GM18517 (cell line): ENCODE data around the gene CDH4.

Source experiments
- ATAC-seq: cut with Tn5 transposase; IDR thresholded peaks from one replicate; pipeline ENCODE4 v1.9.1; 2021; ENCODE audit warnings: mild to moderate bottlenecking, moderate library complexity; ENCODE audit not compliant: unreplicated experiment

Gene CDH4

DNA sequence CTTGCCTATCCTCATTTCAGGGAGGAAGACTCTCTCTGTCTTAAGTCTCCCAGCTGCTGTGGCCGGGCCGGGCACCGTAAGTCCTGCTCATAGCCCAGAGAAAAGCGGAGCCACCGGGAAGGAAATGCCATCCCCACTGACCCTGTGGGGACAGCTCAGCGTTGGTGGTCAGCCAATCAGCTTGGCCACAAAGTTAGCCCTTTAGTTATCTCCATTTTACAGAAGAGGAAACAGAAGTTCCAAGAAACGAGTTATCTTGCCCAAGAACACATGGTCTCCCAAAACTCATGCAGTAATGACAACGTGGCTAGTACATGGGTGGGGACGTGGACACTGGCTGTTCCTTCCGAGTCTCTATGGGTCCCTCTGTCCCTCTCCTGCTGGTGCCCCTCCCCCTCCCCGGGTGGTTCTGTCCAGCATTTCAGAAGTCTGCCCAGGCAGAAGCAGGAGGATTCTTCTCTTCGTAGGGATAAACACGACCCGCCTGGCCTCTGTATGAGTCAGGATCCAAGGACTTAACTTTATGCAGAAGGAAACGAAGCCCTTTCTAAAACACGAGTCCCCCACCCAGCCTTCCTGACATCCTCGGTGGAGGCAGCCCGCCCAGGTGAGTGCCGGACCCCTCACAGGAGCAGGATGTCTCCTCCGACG, 273.8 kb downstream of the CDH4 start:
- ATAC-seq = no peak

DNA sequence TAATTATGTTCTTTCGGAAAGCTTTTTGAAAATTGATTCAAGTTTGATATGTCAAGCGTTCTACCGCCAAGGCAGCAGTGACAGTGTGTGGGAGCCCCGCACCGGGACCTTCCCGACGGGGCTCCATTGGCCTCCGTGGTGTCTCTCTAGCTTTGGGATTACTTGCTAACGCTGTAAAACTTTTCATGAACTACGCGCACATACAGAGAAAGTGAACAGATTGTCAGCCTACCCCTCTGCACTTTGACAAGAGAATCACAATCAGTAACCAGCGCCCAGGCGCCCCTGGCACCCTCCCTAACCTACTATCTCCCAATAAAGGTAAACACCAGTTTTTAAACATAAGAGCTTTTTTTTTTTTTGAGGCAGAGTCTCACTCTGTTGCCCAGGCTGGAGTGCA, 274.8 kb downstream of the CDH4 start:
- ATAC-seq = no peak

DNA sequence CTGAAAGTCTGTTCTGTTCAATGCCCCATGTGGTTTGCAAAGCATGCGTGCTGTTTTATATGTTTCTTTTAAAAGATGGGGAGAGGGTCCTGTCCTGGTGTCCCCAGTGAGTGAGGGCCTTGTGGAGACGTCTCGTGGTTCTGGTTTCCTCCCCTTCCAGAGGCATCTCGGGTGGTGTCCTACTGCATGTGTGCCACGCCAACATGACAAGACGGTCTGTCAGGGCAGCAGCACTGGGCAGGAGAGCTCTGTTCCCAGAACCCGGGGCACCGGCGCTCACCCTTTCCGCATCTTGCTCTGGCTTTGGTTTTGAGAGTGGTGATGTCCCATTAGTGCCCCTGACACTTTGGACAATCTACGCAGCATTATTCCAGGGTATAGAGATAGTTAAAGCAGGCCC, 275.6 kb downstream of the CDH4 start:
- ATAC-seq = no peak

DNA sequence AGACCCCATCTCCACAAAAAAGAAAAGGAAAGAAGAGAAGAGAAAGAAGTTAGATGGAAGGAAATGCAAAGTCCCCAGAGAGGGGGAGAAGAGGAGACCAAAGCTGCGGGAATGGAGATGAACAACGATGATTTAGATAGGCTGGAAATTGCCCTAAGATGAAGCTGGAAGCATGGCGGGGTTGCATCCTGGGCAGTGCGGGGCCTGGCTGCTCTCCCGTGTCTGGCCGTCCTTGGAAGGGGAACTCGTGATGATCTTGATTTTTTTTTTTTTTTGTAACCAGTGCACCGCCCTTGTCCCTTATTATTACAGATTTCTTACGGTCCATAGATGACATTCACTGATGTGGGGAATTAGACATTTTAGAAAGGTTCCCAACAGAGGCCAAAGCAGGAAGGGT, 276.5 kb downstream of the CDH4 start:
- no peak for ATAC-seq

DNA sequence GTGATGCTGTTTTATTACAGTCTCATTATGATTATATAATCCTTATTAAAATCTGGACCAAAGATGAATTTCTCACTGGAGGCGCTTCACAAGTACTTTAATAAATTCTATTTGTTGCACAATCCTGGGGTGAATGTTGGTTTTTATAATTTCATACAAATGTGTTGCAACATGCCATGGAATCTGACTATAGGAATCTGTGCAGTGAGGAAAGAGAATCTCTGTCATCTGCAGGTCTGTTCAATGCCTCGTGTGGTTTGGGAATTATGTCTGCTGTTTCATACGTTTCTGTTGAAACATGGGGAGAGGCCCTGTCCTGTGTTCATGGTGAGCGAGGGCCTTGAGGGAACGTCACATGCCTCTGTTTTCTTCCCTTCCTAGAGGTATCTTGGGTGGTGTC, 277.3 kb downstream of the CDH4 start:
- ATAC-seq = no peak

DNA sequence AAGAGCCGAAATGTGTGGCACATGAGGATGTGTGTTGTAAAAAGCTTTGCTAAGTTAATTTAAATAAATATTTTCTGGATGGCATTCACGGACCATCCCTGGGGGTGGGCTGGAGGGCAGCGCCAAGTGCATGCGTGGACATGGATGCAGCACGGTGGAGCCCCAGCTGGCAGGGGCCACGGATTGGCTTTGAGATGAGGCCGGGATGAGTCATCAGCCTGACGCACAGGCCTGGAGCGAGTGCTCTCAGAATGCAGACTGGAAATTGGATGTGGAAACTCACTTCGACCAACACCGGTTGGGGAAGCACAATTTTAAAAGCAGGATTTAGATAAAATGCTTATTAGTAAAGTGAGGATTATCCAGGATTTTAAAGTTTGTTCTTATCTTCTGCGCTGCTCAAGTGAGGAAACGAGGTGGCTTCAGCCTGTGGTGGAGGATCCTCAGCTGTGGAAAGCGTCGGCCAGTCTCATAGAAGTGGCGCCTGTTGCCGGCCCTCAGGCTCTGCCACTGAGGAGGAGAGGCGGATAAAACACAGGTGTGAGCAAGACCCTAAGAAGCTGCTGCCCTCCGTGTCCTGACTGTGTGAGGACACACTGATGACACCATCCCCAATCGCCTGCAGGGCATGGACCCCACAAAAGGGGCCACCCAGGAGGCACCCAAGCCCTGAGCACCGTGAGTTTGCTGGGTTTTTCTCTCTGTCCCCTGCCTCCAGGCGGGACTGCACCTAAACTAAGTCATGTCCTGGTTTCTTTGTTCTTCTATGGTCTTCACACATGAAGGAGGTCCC, 279.7 kb downstream of the CDH4 start:
- ATAC-seq = no peak

DNA sequence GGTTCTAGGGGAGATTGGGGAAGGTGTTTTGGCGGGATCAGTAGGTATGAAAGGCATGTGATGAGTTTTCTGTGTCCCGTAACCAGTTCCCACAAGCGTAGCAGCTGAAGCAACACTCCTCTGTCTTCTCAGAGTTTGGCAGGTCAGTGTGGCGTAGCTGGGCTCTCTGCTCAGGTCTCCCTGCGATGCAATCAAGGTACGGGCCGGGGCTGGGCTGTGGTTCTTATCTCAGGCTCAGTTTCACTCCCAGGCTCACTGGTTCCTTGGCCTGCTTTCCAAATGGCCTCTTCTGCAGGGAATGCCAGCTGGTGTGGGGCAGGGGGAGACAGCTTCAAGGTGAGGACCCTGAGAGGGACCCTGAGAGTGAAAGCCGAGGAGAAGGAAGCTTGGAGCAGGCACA, 280.7 kb downstream of the CDH4 start:
- no peak for ATAC-seq

DNA sequence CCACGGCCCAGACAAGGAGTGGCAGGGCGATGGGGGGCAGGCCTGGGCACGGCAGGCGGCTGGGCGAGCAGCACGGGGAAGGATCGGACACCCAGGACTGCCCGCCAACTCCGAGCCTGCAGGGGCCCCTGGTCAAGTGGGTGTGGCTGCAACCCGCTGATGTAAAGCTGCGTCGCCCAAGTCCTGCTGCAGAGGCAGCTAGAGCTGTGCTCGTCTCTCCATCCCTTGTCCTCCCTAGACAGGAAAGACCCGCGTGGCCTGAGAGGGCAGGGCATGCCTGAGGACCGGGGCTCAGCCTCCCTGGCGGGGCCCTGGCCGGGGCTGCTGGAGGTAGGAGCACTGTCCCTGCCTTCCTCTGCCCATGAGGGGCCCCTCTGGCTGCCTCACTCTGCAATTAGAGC, 281.2 kb downstream of the CDH4 start:
- ATAC-seq = no peak

DNA sequence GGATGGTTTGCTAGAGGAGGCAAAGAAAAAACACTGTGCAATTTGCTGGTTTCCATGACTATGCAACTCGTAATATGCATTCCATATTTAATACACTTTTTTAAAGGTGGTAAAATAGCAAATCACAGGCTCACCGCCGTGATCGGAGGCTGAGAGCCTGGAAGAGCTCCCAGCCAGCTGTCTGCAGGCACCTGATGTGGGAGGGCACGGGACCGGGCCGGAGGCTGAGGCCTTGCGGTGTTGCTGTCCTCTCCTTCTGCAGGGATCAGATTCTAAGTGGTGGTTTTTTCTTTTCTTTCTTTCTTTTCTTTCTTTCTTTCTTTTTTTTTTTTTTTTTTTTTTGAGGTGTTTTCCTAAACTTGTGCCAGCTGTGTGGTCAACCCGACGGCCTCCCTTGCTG, 282.3 kb downstream of the CDH4 start:
- no peak for ATAC-seq

DNA sequence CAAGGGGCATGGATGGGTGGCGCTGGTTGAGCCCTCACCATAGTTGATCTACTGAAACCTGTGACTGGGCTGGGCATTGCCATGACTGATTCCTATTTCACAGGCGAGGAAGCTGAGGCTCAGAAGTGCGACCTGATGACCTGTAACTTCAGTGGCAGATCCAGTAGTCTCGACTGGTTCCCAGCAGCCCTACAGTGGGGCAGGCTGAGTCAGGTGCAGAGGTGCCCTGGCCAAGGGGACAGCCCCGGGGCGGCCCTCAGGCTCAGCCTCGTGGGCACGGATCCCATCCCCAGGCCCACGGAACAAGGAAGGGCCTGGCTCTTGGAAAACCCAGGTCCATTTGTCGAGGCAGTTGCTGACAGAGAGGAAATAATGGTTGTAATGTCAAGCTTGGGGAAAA, 283.0 kb downstream of the CDH4 start:
- ATAC-seq = no peak

DNA sequence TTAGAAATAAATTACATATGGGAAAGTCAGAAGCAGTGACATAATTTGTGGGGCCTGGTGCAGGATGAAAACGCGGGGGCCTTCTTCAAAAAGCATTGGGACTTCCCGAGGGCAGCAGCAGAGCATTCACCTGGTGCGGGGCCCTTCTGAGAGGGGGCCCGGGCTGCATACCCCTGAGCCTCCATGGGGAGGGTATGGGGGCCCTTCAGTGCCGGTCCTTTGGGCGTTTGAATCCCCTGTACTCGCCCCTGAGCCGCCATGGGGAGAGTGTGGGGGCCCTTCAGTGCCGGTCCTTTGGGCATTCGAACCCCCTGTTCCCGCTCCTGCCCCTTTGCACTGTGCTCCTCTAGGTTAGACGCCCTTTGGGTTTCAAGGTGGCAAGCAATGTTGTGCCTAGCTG, 283.5 kb downstream of the CDH4 start:
- no peak for ATAC-seq

DNA sequence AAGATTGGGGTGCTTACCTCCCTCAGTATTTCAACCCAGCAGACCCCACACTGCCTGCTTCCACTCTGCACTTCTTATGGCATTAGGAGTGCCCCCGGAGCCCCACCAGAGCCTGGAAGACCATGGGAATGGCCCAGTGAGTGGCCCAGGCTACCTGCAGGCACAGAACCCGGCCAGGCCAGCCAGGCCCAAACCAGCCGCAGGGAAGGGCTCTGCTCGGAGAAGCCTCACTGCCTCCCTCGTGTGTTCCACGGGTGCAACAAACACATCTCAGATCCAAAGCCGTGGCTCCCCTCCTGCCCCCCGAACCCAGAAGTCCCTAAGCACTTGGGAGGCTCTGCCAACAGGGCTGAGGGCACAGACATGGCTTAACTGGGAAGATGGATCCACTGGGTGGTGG, 283.9 kb downstream of the CDH4 start:
- ATAC-seq = no peak

DNA sequence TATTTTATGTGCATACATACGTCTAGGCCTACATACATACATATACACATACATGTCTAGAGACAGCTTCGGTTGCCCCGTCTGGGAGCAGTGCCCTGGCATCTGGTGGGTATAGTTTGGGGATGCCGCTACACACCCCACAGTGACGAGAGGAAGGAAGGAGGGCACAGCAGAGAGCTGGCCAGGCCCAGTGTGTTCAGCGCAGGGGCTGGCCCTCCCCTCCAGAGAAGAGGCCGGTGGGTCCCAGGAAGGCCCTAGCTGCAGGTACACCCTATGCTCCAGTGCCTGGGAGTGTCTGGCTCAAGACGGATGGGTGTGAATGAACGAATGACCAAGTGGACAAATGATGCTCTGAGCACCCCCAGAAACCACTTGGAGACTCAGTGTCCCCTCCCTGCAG, 284.6 kb downstream of the CDH4 start:
- no peak for ATAC-seq

DNA sequence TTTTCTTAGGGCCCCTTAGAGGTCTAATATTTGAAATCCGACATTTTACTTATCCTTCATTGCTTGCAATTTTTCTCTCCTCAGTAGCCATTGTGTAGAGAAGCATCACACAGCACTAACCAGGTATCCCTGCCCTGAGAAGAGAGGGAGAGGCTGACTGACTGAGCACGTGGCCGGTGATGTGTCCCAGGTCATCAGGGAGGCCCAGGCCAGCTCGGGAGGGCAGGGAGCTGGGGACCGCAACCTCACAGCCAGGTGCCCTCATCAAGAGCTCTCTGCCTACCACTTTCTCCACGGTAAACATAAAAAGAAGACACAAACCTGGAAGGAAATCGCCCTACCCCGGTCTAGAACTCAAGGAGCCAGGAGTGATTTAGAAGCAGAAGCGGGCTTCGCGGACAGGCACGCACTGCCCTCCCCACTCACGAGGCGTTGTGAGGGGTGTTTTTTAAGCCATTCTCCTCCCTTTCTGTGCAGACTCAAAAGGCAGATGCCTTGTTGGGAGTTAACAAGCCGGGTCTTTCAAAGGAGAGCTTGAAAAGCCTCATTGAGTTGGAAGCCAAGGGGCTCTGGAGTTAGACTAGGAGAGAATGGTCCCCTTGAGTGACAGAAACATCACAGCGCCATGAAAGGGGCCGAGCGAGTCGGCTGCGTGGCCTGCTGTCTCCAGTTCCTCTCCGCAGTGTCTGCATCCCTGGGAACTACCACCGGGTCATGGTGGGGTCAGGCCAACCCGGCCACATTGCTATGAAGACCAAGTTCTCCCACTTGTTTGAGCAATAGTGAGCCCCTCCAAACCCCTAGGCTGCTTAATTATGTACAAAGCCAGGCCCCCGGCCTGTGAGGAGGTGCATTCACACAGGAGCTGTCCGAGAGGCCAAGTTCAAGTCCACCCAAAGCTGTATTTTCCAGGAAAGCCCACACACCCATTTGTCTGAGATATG, 285.4 kb downstream of the CDH4 start:
- no peak for ATAC-seq

DNA sequence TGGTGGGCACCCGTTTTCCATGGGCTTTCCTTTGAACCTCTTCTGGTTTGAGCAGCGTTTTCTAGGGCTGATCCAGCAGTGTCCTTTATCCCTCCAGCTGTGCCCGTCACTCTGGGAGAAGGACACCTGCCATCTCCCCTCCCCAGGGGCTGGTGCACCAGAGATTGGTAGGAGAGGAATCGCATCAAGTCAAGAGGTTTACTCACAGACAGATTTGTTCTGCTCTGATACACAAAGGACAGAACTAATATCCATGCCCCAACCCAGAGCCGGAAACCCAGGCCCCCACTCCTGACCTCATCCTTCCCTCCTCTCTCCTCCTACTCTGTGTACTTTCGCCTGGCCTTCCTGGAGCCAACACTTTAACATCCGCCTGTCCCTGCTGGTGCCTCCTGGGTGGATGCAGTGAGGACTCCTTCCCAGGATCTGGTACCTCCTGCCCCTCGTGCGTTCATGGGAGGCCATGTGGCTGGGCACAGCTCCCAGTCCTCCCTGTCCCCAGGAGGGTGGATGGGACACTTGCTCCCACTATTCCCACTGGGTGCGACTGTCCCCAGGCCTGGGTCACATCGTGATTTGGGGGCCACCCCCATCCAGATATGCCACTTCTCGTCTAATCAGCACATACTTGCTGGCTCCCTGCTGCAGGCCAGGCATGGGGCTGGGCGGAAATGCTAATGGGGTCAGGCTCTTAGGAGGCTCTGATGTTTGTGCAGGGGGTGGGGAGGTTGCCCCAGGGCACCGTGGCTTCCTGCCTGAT, 286.3 kb downstream of the CDH4 start:
- ATAC-seq = no peak

DNA sequence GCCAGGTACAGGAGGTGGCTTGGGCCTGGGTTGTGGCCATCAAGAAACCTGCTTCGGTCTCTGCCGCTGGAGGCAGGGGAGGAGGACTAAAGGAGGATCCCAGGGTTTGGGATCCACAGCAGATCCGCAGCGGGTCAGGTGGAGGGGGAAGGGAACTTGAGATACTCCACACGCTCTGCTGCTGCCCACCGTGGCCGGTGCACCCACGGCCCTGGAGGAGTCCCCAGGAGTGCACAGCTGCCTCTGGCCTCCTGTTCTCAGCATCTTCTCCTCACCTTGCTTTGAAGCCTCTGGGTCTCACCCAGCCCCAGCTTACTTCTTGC, 286.8 kb downstream of the CDH4 start:
- ATAC-seq = no peak

DNA sequence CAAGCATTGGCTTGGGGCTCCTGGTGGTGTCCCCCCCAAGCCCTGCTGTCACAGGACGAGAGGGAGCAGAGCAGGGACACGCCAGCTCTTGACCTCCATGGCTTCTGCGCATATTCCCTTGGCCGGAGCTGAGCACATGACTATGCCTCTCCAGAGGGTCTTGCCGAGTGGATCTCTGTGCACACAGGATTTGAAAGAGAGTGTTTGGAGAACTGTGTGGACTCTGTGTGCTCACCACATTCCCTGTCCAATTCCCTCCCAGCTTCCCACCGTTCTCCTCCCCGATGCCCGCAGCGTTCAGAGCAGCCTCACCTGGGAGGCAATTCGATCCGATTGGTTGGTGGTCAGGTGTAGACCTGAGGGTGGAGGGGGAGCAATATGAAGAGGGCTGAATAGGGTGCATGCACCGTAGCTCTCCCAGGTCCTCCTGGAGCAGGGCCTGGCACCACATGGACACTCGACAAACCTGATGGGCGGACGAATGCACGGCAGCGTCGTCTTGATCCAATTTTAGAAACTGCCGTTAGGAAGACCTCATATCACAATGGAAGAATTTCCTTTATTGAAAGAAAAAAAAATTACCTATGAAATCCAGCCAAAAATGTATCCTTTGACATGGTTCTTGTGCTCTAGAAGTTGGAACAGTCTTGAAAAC, 287.8 kb downstream of the CDH4 start:
- no peak for ATAC-seq

DNA sequence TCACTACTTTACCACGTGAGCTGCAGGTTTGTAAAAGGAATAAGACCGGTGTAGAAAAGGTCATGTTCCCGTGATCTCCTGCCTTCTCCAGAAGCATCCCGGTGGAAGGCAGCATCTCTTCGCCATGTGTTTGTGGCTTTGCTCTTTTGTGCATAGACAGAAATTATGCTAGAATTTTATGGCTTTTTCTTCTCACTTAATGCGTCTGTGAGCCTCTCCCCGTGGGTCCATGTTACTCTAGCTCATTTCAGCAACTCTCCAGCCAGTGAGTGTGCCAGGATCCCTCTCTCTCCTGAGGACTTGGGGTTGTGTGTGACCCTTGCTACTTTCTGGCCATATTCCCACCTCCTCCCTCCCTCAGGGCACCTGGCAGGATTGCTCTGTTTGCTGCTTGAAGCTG, 289.5 kb downstream of the CDH4 start:
- no peak for ATAC-seq

DNA sequence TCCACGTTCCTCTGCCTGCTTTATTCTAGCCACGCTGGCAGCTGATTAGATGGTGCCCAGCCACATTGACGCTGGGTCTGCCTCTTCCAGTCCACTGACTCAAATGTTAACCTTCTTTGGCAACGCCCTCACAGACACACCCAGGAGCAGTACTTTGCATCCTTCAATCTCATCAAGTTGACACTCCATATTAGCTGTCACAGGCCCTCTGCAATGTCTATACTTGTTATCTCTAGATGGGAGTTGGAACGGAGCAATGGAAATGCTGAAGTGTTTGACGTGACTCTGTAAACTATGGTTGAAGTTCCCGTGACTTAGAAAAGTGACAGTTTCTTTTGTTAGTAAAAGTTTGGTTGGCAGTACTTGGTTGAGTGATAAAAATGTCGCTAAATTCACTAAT, 291.0 kb downstream of the CDH4 start:
- no peak for ATAC-seq

DNA sequence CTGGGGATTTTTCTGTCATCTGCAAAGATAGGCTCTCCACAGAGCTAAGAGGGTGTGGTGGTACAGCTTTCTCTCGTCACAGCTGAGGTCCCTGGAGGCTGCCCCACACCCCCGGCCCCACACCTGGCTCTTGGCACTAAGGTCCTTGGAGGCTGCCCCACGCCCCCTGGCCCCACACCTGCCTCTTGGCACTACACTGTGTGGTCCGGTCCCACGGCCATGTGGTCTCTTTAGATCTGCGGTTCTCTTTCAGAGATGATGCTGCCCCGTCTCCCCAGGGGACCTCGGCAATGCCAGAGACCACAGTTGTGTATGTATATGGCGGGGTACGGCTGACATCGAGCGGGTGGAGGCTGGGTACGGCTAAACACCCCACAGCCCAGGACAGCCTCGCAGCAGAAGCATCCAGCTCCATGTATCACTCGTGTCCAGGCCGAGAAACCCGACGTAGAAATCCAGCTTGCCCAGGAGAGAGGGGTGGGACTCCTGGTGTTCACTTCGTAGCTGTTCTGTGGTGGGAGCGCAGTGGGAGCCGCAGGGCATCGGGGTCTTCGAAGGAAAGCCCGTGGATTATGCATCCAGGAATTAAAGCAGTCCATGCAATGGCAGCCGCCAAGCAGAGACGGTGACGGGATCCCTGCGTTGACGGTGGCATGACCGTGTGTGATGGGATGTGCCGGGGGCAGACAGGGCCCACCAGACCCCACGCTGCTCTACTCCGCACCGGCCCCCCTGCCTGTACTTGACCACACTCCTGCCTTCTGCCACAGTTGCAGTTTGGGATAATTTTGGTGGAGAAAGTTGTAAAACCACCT, 292.1 kb downstream of the CDH4 start:
- no peak for ATAC-seq
